AG09309 (cell line): ENCODE results near the gene CAMK1D.
"Not testable (repeated sequence)": the region's sequence is repeated elsewhere in the genome, so short reads cannot be mapped to it uniquely, and the experiment has no call there.

Experiments used
- DNase-seq: peaks from one replicate; pipeline ENCODE4 v3.0.0-alpha.2; 2010; ENCODE audit warnings: low read depth
- H3K4me3 ChIP-seq: 2 replicates; pipeline ENCODE4 v1.5.1; 2011; ENCODE audit warnings: mild to moderate bottlenecking, low read depth, low read length, moderate library complexity; ENCODE audit not compliant: control insufficient read depth
- CTCF ChIP-seq: IDR thresholded peaks from 2 replicates; pipeline ENCODE4 v1.5.1; 2011; ENCODE audit warnings: mild to moderate bottlenecking, low read depth, low read length, inconsistent platforms; ENCODE audit not compliant: insufficient read depth, control insufficient read depth; ENCODE audit errors: missing control alignments

Gene CAMK1D

GRCh38 chr10:12862459-12862858 is 513.1 kb downstream of the CAMK1D start:
- DNase-seq = no peak
- TF ChIP-seq CTCF = no peak
- H3K4me3 ChIP-seq = no peak overlapping the region

GRCh38 chr10:12865515-12865914 is 516.2 kb downstream of the CAMK1D start:
- not testable (repeated sequence) for DNase-seq, H3K4me3 ChIP-seq

- H3K4me3 ChIP-seq = no peak overlapping the region
- DNase-seq = no peak
- TF ChIP-seq CTCF = no peak
These were observed 518.9 kb downstream of the CAMK1D start for GRCh38 chr10:12868229-12868628.

GRCh38 chr10:12869427-12869826 is 520.1 kb downstream of the CAMK1D start:
- no peak for TF ChIP-seq CTCF
- H3K4me3 ChIP-seq = no peak overlapping the region
- DNase-seq = no peak

GRCh38 chr10:12872577-12872976 is 523.2 kb downstream of the CAMK1D start:
- H3K4me3 ChIP-seq = no peak overlapping the region
- DNase-seq = no peak
- no peak for TF ChIP-seq CTCF

- no peak overlapping the region for H3K4me3 ChIP-seq
- no peak for TF ChIP-seq CTCF
- DNase-seq = no peak
These were observed 523.8 kb downstream of the CAMK1D start for GRCh38 chr10:12873172-12873571.

GRCh38 chr10:12874501-12874900 is 525.2 kb downstream of the CAMK1D start:
- TF ChIP-seq CTCF = no peak
- no peak overlapping the region for H3K4me3 ChIP-seq
- no peak for DNase-seq
